Stimulated activated CD8-positive, alpha-beta memory T cell treated with anti-CD3 and anti-CD28 coated beads, Interleukin-12 subunit alpha, Interleukin-12 subunit beta, amount 100 ng/mL, for 4 hours (primary cell): Measurements from ENCODE around the gene SEC16A.

Source experiments
- DNase-seq: peaks from one replicate; pipeline ENCODE4 v3.0.0-alpha.2; 2020; ENCODE audit warnings: low read depth

SEC16A gene

DNA sequence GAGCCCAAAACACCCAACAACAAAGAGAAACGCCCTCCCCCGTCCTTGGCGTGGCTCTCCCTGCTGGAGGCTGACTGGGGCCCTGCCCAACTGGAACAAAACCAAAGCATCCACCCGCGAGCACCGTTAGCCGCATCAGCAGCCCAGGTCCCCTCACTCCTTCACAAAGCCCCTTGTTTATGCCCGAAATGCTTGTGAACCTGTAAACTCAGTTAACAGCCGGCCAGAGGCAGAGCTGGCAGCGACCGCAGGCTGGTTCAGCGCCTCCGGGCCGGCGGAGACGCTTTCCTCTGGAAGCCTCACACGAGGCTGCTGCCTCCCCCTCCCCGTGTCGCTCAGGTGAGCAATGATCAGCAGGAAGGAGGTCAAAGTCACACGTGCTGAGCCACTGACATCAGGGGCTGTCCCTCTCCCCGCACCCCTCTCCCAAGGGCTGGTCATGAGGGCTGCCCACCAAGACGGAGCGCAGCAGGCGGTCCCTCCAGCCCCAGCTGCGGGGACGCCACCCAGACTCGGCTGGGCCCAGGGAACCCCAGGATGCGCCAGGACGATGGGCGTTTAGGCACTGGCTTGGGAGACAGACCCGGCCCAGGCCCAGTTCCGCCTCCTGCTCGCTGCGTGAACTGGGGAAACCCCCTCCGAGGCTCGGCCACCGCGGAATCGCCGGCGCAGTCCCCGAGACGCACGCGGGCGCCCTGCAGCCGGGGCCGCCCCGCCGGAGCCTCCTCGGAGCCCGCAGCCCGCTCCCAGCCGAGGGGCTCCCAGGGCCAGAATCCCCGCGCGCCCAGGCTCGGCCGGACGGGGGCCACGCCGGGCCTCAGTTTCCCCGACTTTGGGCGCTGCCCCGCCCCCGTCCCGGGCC, 83.4 kb downstream of the SEC16A start:
- peak; percentile 27 for DNase-seq

DNA sequence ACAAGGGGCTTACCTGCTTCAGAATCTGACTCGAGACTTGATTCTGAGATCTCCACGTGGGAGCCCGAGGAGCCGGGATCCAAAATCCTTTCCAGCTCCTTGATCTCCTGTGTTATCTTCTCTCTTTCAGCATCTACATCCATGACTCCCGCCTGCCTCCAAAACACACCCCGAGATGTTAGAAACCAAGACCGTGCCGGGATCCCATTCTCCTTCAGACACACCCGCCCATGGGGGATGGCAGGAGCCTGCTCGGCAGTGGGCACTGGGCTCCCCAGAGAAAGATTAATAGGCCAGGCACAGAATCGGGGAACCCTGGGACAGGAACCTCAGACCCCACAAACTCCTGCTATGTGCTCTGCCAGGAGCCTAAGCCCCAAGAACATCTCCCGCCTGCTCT, 84.6 kb downstream of the SEC16A start:
- no peak for DNase-seq

- DNase-seq, result no peak
Observed at GRCh38 chr9:136397643-136398042, 85.2 kb downstream of the SEC16A start.

- DNase-seq, result no peak
Observed at GRCh38 chr9:136396219-136396515, 86.7 kb downstream of the SEC16A start.

DNA sequence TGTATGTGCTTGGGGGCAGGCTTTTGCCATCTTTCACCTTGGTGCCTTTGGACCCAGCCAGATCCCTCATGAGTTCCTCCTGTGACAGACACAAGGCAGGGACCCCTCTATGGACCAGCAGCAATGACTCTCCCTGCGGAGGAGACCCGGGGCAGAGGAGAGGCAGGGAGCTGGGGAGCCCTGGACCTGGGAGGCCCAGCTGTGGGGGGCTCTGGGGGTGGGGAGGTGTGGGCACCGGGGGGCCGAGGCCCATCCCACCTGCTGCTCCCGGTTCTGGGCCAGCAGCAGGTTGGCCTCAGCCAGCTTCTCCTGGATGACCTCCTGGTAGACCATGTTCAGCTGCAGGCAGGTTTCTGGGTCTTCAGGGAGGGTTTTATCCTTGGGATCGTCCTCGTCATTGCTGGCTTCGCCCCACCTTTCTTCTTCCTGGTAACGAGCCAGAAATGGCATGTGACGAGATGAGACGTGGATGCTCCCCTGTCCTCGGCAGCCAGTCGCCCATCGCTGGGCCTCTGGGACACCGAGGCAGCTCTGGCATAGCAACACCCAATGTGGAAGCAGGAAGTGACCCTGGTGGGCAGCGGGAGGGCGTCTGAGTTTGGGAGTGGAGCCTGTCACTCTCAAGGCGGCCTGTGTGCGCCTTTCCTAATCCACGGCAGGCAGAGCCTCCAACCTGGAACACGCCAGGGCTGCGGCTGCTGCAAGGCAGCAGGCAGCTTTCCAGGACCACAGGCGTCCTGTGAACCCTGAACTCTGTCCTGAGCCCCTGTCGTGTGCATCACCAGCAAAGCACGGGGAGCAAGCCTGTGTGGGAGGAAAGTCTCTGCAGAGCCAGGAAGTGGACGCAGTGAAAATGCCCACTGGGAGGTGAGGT, 87.3 kb downstream of the SEC16A start:
- no peak for DNase-seq

GRCh38 chr9:136395020-136395340, 87.9 kb downstream of the SEC16A start:
- DNase-seq, result no peak

DNA sequence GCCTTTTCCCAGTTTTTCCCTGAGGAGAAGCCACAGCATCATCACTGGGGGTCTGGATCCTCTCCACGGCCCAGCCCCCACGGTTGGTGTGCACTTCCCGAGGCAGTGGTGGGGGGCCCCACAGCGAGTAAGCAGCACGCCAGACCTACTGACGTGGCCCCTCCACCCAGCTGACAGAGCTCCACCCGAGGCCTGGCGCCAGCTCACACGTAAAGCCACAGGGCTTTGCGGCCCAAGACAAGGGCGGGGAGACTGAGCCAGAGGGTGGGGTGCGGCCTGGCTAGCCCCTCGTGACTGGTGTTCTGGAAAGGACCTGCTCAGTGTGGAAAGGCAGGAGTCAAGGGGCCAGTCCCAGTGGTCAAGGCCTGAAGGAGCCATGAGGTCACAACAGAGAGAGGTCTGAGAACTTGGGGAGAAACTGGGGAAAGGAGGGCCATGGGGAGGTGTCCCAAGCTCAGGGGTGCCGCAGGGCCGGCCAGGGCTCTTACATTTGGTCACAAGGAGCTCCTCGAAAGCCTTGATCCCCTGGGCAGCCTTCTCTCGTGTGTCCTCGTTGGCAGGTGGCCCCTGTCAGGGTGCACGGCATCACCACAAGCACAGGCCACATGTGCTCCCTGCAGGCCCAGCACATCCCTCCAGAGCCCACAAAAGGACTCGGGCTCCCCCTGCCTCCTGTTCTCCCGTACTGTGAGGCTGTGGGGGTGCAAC, 88.4 kb downstream of the SEC16A start:
- DNase-seq, result no peak

DNA sequence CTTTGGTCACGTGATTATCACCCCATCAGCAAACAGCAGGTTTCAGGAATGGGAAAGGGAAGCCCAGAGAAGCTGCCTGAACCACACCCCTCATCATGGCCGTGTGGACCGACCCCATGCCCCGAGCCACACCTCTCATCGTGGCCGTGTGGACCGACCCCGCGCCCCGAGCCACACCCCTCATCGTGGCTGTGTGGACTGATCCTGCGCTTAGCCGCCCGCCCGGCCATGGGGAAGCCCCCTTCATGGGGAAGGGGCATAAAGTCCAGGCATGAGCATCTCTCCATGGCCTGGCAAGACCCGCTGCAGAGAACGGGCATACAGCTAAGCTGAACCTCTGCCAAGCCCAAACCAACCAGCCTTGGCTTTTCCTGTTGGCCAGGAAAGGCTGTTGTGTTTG, 89.3 kb downstream of the SEC16A start:
- no peak for DNase-seq

- DNase-seq, result no peak
Observed at GRCh38 chr9:136392538-136393449, 90.0 kb downstream of the SEC16A start.

DNA sequence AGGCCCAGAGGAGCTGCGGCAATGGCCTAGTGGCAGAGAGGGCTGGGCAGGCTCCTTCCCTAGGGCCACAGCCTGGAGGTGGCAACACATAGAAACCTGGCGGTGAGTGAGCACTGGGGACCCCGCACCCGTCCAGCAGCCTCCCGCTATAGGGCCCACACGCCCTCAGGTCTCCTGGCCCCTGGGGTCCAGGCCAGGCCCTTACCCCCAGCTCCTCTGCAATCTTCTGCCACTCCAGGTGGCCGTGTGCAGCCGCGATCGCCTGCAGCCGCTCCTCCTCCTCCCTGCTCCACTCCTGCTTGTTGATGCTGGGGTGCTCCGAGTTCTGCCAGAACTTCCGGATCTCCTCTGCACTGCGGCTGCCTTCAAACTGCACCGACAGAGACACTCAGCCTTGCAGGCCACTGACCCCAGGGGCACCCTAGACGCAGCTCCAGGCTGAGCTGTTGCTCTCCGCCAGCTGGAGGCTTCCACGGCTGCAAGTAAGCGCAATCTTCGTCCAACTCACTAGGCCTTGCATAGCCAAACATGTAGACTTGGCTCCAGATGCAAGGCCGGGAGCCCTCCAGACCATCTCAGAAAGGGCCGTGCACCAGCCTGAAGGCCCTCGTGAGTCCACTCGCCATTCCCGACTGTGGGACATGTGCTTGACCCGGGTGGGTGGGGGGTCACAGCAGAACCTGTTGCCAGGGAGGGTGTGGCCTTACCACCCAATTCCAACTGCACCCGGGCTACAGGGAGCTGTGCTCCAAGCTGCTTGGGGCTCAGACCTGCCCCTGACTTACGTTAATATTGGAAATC, 90.9 kb downstream of the SEC16A start:
- DNase-seq, result no peak
